RPMI7951 (cell line): ENCODE results near the gene C1orf232. TPM values are rescaled to one million over a fixed set of nuclear protein-coding genes. Genes with fewer than 3 reads are reported as not detected.

ENCODE experiments used
- DNase-seq: peaks from one replicate; pipeline ENCODE4 v3.0.0-alpha.2; 2012; ENCODE audit warnings: low read depth
- total RNA-seq: library from RNA; depleted of rRNA; stranded (reverse); fragments of >200 nt; shearing (Covaris generic); gene quantifications from 2 replicates; pipeline ENCODE4 v1.2.3, GENCODE V29; 2014; rRNA removed

C1orf232 gene
- total RNA-seq, result not detected in 2 replicates

- DNase-seq, result no peak
These were observed at the start of gene C1orf232 for GRCh38 chr1:26168410-26169197. TSS of gene C1orf232 (minus strand) at chr1:26168963. CDS start at chr1:26168499, 464 bp downstream.

GRCh38 chr1:26215246-26215645 is 46.5 kb upstream of the C1orf232 start:
- DNase-seq, result no peak

GRCh38 chr1:26213335-26213905 is 44.7 kb upstream of the C1orf232 start:
- DNase-seq, result no peak

GRCh38 chr1:26212726-26213125 is 44.0 kb upstream of the C1orf232 start:
- DNase-seq, result no peak

DNA sequence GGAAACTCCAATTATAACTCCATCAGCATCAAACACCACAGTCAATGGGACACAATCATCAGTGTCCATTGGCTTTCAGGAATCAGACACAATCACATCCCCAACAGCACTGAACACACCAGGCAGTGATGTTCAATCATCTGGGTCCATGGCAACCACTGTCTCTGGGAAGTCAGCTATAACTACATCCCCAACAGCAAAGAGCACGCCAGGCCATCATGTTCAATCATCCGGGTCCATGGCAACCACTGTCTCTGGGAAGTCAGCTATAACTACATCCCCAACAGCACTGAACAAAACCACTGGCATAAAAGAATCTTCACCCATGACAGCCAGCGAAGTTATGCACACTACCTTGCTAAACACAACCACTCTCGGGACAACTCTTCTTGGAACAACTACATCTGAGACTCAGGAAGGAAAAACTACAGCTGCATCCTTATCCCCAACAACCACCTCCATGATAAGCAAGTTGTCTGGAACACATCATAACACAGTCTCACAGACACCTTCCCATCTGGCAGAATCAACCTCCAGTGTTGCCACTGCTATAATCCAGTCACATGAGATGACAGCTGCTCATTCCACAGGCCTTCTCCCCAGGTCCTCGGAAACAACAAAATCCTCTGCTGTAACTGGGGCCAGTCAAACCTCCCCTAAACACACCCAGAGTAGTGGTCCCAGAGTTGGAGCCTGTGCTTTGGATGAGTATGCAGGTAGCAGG is 41.5 kb upstream of the C1orf232 start:
- DNase-seq, result no peak

- DNase-seq, result no peak
These were observed 35.0 kb upstream of the C1orf232 start for GRCh38 chr1:26203642-26204318.

DNA sequence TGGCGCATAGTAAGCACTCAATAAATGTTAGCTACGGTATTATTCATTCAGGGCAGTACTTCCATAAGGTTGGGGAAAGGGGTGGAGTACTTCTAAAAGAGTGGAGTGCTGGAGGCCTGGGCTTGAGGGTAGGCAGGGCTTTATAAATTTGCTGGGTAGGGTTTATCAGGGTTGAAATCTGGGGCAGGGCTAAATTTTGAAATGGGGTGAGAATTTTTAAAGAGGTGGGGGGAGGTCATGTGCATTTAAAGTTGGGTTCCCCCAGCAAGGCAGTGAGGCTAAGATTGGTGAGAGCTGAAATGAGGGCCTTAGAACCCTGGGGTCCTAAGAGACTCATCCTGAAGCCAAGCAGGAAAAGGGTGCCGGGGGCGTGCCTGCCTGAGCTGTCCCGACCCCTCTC is 31.6 kb upstream of the C1orf232 start:
- DNase-seq, result no peak

- no peak for DNase-seq
These were observed 29.1 kb upstream of the C1orf232 start for GRCh38 chr1:26197813-26198212.

GRCh38 chr1:26197301-26197700 is 28.5 kb upstream of the C1orf232 start:
- no peak for DNase-seq

- no peak for DNase-seq
These were observed 27.0 kb upstream of the C1orf232 start for GRCh38 chr1:26195805-26196204.

DNA sequence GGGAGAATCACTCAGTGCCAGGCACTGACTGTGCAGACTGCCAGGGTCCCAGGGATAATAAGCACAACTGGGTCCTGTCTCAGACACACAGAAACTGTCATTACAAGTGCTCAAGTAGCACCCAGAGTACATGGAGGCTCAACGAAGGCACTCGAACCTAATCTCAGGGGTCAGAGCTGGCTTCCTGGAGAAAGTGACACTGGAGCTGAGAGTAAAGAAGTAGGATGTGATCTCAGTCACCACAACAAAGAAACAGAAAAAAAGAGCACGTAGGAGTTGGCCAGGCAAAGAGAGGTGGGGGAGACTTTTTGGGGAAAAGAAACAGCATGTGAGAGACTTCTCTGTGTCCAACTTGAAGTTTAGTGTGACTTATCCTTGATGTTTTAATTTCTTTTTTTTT is 23.0 kb upstream of the C1orf232 start:
- no peak for DNase-seq

GRCh38 chr1:26190373-26190987 is 21.7 kb upstream of the C1orf232 start, which contains the start of gene CATSPER4:
TSS of gene CATSPER4 (plus strand) at chr1:26190602. CDS start at chr1:26190628, 26 bp downstream.
- peak; percentile 40 for DNase-seq

DNA sequence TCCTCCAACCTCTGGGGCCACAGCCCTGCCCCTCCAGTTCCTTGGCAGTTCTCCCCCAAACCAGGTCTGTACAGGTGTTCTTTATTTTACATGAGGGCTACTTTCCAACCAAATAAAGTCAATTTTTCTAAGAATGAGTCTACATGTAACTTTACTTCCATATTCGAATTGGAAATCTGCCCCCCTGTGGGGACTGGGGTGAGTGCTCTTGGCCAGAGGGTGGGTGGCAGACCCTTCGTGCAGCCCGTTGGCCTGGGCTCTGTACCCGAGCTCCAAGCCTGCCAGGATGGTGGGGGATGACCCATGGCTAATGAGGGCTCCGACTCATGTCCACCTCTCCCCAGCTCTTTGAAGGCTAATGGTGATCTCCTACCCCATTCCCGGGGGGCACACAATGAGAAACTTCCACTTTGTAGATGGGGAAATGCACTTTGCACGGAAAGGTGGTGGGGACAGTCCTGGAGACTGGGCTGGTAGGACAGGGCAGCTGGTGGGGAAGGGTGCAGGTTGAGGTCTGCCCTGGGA is 21.1 kb upstream of the C1orf232 start:
- no peak for DNase-seq

- no peak for DNase-seq
These were observed 20.6 kb upstream of the C1orf232 start for GRCh38 chr1:26189331-26189730.

DNA sequence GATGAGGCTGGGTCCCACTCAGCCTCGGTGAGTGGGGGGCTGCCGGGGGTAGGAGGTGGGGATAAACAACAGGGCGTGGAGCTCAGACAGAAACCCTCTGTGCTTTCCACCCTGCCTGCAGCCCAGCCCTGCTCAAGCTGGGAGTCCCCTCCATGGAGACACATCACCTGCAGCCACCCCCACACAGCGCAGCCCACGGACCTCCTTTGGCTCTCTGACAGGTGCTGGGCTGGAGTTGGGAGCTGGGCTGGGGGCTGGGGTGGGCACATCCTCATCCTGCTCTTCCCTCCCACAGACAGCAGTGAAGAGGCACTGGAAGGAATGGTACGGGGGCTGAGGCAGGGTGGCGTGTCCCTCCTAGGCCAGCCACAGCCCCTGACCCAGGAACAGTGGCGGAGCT is 19.7 kb upstream of the C1orf232 start:
- DNase-seq, result no peak

DNA sequence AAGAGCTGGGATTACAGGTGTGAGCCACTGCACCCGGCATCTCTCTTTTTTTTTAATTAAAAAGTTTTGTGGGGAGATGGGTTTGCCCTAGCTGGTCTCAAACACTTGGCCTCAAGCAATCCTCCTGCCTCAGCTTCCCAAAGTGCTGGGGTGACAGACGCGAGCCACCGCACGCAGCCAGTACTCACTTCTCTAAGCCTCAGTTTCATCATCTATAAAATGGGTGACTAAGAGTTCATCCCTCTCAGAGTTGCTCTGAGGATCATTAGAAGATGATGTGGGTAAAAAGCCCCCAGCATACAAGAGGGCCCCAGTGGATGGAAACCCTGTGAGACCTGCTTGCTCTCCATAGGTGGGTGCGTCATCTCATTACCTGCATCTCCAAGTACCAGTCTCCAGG is 19.1 kb upstream of the C1orf232 start:
- DNase-seq, result no peak

- DNase-seq, result no peak
These were observed 16.1 kb upstream of the C1orf232 start for GRCh38 chr1:26184883-26185282.

DNA sequence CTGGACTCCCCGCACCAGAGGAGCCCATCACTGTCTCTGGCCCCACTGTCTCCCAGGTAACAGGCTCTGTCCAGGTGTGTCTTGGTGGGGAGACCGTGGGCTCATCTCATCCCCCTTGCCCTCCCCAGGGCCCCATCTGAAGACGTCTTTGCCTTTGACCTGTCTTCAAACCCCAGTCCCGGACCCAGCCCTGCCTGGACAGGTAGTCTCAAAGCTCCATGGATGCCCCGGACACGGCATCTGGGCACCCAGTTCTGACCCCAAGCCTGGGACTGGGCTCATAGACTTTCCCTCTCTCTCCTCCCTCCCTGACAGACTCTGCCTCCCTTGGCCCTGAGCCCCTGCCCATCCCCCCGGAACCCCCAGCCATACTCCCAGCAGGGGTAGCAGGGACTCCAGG is 15.3 kb upstream of the C1orf232 start:
- DNase-seq, result no peak

GRCh38 chr1:26182383-26182696 is 13.6 kb upstream of the C1orf232 start:
- DNase-seq, result no peak

DNA sequence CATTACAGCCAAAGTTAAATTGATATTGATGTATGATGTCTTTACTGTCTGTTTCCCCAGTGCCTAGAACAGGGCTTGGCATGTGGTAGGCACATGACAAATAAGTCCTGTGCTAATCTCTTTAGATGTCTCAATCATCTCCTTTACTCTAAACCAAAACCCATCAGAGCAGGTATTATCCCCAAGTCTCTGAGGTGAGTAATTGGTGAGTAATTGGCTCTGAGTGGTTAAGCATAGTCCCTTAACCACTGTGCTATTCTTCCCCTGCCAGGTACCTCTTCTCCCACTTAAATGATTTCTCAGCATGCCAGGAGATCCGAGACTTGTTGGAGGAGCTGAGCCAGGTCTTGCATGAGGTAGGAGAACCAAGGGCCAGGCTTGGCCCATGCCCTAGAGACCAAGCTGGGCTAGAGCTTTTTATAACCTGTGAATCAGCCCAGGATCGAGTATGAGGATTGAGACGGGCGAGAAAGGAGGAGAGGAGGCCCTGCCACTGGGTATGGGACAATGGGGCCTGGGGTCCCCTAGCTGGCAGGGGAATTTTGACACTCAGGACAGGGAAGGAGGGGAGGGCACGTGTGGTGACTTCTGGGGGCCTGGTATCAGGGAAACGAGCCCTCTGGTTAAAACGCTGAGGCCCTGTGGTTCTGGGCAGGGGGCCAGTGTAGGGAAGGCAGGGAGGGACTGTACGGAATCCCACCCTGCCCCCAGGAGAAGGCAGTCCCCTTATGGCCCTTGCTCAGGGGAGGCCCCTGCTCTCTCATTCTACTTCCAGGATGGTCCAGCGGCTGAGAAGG is 13.0 kb upstream of the C1orf232 start:
- no peak for DNase-seq

- DNase-seq, result no peak
These were observed 11.3 kb upstream of the C1orf232 start for GRCh38 chr1:26180010-26180506.
